Activated CD4-positive, alpha-beta T cell treated with anti-CD3 and anti-CD28 coated beads, Interleukin-2, amount 50 U/mL, for 48 hours (primary cell): ENCODE measurements around the gene TSC22D2.
"Not testable (repeated sequence)": the region's sequence is repeated elsewhere in the genome, so short reads cannot be mapped to it uniquely, and the experiment has no call there.

Experiments used
- DNase-seq, 2 experiments: peaks; one replicate each; pipeline ENCODE4 v3.0.0-alpha.2; 2020

TSC22D2 gene

DNA sequence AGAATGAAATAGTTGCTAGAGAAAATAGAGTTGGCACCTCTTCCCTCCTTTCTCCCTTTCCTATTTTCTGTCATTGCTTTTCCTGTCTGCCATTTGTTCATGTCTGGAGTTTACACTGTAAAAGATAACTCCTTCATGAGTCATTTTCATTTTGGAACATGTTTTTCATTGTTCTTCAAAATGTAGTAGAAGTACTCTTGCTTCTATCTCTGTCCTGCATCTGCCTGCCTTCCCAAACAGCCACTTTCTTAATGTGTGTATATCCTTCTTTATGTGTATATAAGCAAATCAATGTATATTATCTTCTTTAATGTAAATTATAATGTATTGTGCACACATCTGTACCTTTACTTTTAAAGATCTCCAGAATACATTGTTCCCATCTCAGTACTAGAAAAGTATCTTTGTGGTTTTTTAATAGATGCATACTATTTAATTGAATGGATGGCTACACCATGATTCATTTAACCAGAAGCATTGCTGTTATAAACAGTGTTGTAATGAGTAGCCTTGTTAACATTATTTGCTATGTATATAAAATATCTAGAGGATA is 41.1 kb downstream of the TSC22D2 start:
- no peak for DNase-seq

DNA sequence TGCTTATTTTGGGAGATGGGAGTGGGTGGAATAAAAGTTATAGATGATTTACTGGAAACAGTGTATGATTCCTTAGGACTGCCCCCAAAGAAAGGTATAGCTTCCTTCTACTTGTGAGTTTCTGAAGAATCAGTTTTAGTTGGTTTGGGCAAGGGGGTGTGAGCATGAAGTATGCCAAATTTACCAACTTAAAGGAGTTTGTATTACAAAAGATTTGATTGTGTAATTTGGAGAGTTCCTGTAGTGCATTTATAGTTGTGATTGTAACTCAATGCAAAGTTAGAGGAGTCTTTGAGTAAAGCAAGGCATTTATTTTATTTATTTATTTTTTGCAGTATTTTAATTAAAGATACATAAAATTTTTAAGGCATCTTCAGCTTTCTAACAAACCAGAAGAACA is 42.8 kb downstream of the TSC22D2 start:
- no peak for DNase-seq

DNA sequence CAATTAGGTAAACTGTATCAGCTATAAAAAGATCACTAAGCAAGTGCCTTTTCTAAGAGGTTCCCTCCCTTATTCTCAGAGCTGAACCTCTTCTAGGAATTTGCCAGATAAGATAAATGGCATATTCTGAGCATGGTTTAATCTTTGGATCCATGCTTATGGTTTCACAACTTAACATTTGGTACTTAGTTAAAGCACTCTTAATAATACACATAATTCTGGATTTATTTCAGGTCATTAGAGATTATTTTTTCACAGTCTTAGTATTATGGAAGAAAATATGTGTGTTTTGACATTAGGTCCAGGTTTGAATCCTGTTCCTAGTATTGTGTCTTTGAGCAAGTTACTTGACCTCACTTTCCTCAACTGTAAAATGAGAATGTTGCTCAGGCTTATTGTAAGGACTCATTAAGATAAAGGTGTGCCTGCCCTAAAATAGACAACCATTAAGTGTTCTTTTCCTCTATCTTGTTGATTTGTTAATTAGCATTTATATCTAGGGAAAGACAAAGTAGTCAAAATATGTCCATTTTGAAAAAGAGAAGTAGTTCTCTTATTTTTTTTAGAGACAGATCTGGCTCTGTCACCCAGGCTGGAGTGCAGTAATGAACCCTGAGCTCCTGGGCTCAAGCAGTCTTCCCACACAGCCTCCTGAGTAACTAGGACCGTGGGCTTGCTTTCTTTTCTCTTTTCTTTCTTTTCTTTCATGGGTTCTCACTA is 43.4 kb downstream of the TSC22D2 start:
- no peak for DNase-seq

DNA sequence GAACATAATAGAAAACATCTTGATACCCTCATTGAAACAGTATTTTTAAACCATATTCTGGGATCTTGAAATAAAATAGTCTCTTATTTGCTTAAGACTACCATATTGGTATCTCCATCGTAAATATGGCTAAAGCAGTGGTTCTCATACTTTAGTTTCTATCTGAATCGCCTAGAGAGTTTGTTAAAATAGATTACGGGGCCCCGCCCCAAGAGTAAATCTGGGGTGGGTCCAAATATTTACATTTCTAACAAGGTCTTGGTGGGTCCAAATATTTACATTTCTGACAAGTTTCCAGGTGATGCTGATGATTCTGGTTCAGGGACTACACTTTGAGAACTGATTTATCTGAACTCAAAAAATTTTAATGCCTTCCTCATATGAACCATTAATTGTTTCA is 45.3 kb downstream of the TSC22D2 start:
- no peak for DNase-seq

DNA sequence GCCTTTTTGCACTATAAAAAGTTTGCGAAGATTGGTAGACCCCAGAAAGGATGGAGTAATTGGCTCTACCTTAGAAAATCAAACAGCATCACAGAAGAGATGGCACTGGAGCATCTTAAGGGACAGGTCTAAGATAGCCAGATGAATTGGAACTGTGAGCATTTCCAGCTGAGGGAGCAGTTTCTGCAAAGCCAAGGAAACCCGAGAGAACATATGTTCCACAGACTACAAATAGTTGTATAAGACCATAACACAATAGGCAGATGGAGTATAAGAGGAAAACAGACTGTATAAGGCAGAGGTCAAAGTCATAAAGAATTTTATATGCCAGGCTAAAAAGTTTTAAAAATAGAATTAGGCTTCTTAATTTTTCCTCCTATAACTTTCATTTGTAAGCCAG is 46.0 kb downstream of the TSC22D2 start:
- DNase-seq, result no peak

DNA sequence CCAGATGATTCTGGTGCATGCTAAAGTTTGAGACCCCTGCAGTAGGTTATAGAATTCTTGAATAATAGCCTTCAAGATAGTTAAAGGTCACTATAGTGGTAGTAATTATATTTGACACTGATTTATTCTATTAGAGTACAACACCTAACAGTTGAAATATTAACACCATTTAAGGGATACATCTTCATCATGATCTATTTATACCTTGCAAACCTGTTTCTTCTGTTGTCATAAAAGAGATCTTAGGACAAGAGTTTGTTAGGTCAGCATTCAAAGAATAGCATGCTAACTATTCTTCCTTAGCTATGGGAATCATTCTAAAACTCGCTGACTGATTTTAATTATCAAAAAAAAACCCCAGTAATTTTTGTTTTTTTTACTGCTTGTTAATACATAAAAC is 46.5 kb downstream of the TSC22D2 start:
- no peak for DNase-seq

DNA sequence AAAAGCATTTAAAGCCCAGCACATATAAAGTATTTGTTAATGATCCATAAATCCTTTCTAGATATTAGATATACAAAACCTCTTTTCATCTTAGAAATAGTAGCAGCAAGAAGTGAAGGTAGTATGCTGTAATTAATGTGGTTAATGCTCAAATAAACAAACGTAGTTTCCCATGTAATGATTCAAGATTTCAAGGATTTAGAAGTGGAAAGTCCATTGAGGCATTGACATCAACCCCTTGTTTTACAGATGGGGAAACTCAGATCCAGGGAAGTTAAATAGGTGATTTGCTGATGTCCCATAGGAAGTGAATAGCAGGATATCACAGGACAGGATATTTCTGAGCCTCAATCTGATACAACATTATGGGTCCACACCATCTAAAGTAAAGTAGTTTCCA is 47.2 kb downstream of the TSC22D2 start:
- DNase-seq, result no peak

DNA sequence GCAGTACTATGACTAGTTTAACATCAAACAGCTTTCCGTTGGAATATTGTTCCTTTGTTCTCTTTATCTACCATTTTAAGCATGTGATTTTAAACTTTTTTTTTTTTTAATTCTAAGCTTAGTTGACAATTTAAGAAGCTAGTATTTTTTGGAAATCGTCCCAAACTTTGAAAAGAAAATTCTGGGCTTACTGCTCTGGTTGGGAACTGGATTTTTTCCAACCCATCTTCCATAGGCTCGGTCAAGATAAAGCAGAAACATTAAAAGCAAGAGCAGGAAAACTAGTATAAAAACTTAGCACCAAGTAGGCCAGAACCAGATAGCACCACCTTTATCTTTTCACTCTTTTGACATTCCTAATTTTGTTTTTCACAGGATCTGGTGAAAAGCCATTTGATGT is 49.9 kb downstream of the TSC22D2 start:
- DNase-seq, result no peak

DNA sequence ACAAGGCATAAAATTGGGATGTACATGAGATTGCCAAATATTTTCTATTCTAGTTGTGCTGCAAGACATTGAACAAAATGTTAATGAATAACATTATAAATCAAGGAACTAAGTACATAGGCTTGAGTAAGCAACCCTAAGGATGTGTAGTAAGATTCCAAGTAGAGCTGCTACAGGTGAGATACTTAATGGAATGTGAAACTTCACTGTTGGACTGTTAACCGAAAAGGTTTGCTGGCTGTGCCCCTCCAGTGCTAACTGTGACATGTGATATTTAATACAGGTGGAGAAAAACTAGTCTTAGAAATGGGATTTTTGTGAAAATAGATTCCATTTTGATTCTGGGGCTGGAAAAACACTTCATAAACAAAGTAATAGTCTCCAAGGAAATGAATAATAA is 52.4 kb downstream of the TSC22D2 start:
- DNase-seq, result no peak

DNA sequence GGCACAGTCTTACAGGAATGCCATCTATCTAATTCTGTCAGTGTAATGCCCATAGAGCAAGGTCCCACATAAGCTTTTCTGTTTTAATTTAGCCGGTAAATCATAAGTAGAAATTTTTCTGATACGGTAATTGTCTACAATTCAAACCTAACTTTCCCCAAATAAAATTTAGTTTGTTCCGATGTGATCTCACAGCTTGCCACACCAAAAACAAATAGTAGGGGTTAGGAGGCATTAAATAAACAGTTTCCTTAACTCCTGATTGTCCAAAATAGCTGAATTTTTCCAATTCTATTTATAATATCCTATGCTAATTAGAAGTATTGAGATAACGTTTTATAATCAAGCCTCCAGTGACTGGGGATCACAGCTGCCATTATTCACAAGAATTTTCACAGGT is 53.3 kb downstream of the TSC22D2 start:
- no peak for DNase-seq

DNA sequence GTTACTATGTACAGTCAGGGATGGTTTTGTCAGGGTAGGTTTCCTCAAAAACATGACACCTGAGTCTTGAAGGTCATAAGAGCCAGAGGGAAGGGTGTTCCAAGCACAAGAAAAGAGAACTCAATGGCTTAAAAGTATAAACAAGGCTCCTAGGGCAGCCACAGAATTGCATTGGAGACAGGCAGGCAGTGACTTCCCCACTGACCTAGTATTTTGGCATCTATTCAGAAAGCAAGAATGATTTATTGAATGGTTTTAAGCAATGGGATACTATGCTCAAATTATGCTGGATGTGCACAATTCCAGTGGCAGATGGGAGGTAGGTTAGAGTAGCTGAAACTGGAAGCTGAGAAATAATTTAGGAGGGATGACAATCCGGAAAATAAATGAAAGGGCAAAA is 54.0 kb downstream of the TSC22D2 start:
- no peak for DNase-seq

DNA sequence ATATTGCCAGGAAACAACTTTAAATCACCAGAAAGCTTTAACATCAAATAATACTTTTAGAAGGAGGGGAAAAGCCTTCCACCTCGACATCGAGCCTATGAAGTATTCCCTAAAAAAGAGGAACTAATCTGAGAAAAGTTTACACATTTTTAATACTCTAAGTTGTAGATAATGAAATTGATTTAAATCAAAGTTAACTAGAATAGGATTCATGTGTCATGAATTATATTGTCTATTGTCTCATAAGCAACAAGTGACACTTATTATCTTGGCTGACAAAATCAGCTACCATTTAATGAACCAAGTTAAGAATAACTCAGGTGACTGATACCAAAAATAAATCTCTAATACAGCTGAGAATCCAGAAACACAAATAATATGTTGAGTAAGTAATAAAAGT is 56.6 kb downstream of the TSC22D2 start:
- DNase-seq, result no peak

DNA sequence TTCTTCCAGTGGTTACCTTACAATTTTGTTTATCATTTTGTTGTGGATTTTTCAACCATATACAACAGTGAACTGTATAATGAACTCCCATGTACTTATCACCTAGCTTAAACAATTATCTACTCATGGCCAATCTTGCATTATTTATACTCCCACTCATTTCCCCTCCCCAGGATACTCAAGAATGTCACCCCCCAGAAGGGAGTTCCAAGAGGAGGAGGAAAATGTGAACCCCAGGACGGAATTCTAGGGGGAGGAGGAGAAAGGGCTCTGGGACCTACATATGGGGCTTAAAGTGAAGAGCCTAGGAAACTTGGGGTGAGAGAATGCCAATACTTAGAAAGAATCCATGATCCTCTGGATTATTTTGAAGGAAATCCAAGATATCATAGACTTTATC is 59.3 kb downstream of the TSC22D2 start:
- DNase-seq, result no peak

DNA sequence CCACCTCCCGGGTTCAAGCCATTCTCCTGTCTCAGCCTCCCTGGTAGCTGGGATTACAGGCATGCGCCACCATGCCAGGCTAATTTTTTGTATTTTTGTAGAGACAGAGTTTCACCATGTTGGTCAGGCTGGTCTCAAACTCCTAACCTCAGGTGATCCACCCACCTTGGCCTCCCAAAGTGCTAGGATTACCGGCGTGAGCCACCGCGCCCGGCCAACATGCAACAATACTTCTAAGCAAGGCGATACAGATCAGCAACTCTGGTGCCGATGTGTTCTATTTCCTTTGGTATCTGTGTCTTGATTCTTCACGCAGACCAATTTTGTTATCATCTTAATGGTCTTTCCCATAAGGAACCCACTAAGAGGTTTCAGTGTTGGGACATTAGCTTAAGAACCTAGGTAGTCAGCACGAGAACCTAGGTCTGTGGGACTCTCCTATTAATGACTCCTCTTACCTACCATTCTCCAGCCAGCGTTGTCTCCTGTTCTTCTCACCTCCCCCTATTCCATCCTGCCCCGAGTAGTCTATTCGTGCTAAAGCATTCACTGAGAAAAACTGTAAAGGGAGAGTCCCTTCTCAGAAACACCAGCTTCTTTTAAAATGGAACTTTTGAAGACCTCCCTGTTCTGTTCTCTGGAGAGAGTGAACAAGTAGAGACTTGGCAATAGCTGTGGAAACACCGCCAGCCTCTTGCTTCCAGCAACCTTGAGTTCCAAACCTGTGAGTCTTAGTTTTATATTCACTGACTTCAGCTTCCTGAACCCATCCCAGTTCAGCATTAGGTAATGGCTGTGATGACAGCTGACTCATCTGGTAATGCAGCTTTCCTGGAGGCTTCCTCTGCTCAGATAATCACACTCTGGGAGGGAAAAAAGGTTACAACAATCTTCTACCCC is 61.2 kb downstream of the TSC22D2 start:
- DNase-seq, result no peak

DNA sequence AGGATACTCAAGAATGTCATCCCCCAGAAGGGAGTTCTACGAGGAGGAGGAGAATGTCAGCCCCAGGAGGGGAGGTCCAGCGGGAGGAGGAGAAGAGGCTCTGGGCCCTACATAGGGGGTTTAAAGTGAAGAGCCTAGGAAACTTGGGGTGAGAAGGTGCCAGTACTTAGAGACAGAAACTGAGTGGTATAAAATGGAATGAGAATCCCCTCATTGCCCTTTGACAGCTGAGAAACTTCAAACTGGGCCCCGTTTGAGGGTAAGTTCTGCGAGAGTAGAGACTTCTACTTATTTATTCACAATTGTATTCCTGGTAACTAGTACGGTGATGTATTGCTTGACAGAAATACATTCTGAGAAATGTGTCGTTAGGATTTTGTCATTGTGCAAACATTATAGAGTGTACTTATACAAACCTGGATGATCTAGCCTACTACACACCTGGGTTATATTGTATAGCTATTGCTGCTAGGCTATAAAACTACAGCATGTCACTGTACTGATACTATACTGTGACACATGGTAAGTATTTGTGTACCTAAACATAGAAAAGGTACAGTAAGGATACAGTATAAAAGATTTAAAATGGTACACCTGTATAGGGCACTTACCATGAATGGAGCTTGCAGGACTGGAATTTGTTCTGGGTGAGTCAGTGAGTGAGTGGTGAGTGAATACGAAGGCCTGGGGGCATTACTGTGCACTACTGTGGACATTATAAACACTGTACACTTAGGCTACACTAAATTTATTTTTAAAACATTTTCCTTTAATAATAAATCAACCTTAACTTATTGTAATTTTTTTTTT is 62.0 kb downstream of the TSC22D2 start:
- no peak for DNase-seq

DNA sequence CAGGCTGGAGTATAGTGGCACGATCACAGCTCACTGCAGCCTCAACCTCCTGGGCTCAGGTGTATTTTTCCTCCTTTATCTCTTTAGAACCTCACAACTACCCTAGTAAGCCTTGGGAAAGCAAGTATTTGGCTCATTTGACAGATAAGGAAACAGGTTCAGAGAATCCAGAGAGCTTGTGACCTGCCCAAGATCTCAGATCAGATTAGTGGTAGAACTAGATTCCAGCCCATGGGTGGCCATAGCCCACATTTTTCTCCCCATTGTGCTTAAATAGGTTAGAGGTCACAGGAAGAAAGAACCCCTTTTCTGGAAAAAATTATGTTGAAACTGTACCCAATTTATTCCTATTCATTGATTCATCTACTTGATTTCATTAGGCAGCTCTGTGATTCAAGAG is 64.3 kb downstream of the TSC22D2 start:
- no peak for DNase-seq

DNA sequence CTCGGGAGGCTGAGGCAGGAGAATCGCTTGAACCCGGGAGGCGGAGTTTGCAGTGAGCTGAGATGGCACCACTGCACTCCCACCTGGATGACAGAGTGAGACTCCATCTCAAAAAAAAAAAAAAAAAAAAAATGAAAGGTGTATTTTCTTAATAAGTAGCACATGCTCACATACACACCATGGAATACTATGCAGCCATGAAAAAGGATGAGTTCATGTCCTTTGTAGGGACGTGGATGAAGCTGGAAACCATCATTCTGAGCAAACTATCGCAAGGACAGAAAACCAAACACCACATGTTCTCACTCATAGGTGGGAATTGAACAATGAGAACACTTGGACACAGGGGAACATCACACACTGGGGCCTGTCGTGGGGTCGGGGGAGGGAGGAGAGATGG is 65.1 kb downstream of the TSC22D2 start:
- not testable (repeated sequence) for DNase-seq

DNA sequence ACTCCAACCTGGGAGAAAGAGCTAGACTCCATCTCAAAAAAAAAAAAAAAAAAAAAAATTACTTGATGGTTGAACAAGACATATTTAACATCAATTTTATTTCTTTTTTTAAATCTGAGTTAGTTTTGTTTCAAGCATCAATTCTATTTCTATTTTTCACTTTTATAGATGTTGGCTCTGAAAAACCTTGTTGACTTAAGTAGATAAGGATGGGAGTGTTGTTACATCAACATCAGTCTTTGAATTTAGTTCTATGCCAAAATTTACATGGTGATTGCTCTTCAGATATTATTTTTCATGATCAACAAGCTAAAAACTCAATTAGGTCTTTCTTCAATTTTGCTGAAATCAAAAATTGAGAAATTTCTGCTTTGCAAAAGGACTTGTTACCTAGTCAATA is 71.3 kb downstream of the TSC22D2 start:
- DNase-seq, result no peak

DNA sequence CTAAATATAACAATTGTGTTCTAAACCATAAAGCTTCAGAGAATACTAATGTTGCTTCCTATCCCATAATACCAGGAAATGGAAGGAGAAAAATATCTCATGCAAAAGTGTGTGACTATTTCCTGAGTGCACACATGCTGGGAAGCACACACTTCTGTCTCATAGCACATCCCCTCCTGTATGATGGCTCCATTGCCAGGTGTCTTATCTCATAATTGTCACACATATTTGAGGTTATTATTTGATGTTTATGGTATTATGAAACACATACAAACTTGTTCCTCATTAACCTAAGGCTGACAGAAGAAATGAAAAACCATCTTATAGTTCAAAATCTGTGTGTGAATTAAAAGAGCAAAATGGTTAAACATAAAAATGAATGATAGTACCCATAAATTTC is 72.8 kb downstream of the TSC22D2 start:
- no peak for DNase-seq

DNA sequence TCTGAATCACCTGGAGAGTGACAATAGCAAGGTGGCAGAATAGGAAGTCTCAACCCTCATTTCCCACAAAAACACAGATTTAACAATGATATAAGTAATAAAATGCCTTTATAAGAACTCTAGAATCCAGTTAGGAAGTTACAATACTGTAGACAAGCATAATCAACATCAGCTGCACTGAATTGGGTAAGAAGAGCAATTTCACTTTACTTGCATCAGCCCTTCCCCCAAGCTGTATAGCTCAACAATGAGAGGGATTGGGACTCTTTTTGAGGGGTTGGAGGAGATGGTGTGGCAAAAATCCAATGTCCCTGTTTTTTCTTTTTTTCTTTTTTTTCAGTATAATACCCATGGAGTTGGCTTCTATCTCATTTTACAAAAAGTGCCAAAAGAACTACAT is 75.1 kb downstream of the TSC22D2 start:
- DNase-seq, result no peak

DNA sequence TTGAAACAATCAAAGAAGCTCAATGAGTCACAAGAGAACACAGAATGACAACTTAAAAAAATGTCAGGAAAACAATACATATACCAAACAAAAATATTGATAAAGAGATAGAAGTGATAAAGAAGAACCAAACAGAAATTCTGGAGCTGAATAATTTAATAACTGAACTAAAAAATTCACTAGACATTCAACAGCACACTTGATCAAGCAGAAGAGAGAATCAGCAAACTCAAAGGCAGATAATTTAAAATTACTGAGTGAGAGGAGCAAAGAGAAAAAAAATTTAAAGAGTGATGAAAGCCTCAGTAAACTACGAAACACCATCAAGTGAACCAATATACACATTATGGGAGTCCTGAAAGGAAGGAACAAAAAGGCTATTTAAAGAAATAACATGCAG is 76.3 kb downstream of the TSC22D2 start:
- no peak for DNase-seq

DNA sequence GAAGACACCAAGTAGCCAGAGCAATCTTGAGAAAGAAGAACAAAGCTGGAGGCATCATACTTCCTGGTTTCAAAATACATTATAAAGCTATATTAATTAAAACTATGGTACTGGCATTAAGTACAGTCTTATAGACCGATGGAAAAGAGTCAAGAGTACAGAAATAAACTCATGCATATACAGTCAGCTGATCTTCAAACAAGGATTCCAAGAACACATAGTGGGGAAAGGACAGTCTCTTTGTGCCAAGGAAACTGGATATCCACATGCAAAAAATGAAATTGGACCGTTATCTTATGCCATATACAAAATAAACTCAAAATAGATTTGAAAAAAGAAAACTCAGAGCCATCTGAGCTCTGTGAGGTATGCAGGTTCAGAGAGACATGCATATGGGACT is 80.8 kb downstream of the TSC22D2 start:
- no peak for DNase-seq

DNA sequence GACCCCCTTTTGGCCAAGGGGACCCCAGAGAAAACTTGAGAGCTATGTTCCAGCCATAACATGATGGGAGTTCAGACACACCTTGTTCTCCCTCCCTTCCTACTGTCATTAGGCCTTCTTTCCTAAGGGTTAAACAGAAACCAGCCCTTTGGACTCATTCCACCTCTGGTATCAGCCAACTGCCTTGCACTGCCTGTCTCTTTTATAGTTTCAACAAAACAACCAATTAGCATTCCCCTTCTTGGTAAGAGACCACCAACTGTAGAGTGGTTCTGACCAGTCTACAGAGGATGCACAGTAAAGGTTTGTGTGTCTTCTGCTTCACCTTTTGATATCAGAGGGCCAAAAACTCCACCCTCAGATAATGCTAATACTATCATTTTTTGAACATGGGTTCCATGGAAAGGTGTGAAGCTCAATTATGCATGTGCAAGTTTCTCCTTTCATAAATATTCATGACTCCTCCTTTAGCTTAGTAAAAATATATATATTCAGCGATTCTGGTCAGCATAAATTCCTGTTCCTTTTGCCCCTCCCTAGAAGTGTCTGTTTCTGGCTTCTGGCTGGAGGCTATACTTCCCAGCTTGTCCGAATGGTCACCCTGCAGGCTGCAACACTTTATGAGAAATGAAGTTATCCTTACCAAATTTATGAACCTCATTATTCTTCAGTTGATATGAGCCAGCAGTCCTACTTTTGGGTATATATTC is 82.3 kb downstream of the TSC22D2 start:
- no peak for DNase-seq
